ENCODE data around the gene RPL19.

Gene RPL19

GRCh38 chr17:39221572-39221971 is 21.5 kb downstream of the RPL19 start:
- DNase-seq (ENCODE audit: low read depth in 2 of 2) = no peak
- H3K4me3 ChIP-seq (replicated peaks in 1 of 2; ENCODE audit: low read depth in 2 of 2, low read length in 2 of 2) = no peak overlapping the region
- TF ChIP-seq CTCF (IDR thresholded peaks at IDR 0.05; ENCODE audit: low read depth, low read length) = no peak

DNA sequence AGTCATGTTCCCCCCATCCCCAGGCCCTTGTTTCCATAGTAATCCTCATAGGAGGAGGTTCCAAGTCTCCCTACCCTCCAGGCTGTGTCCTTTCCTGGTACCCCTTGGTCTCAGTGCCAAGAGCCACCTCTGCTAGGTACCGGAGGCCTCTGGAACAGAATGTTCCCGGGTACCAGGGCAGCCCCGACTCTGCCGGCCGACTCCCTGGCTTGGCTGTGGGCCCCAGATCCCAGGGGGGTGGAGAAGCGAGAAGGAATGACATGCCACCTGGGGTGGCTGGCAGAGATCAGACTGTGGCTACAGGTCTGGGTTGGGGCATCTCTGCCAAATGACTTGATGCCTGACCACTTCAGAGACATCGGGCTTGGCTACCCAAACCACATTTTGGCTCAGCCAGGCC is 22.1 kb downstream of the RPL19 start:
- TF ChIP-seq CTCF (IDR thresholded peaks at IDR 0.05; ENCODE audit: low read depth, low read length) = no peak
- DNase-seq (ENCODE audit: low read depth in 2 of 2) = no peak
- no peak overlapping the region for H3K4me3 ChIP-seq (replicated peaks in 1 of 2; ENCODE audit: low read depth in 2 of 2, low read length in 2 of 2)

GRCh38 chr17:39222866-39223834 is 23.1 kb downstream of the RPL19 start:
- no peak for DNase-seq (ENCODE audit: low read depth in 2 of 2)
- no peak for TF ChIP-seq CTCF (IDR thresholded peaks at IDR 0.05; ENCODE audit: low read depth, low read length)
- no peak overlapping the region for H3K4me3 ChIP-seq (replicated peaks in 1 of 2; ENCODE audit: low read depth in 2 of 2, low read length in 2 of 2)

GRCh38 chr17:39223907-39224777 is 24.1 kb downstream of the RPL19 start:
- TF ChIP-seq CTCF (IDR thresholded peaks at IDR 0.05; ENCODE audit: low read depth, low read length) = no peak
- no peak for DNase-seq (ENCODE audit: low read depth in 2 of 2)
- H3K4me3 ChIP-seq (replicated peaks in 1 of 2; ENCODE audit: low read depth in 2 of 2, low read length in 2 of 2) = no peak overlapping the region

GRCh38 chr17:39224778-39225307 is 24.8 kb downstream of the RPL19 start:
- no peak overlapping the region for H3K4me3 ChIP-seq (replicated peaks in 1 of 2; ENCODE audit: low read depth in 2 of 2, low read length in 2 of 2)
- no peak for DNase-seq (ENCODE audit: low read depth in 2 of 2)
- TF ChIP-seq CTCF (IDR thresholded peaks at IDR 0.05; ENCODE audit: low read depth, low read length) = no peak

DNA sequence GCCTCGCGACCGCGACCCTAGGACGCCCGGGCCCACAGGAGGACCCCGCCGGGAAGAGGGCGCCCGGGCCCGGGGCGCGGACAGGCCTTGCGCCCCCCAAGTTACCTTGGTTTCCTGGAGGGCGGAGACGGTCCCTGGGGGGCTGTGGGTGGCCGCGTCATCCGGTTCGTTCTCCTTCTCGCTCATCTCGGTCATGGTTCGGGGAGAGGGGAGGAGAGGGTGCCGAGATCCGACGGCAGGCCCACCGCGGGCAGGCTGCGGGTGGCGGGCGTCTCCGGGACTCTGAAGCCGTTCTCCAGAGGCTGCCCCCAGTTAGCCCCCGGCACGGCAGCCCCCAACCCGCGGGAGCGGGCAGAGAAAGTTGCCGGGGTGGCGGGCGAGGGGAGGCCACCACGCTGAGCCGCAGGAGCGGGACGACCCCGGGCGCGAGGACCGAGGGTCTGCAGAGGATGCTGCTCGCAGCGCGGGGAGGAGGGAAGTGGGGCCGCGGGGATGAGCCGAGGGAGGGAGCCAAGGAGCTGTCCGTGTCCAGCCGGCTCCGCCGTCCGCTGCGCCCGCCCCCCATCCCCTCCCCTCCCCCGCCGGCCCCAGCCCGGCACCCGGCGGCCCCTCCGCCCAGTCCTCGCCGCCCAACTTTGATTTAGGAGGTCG is 25.4 kb downstream of the RPL19 start, which contains the start of gene STAC2:
Gene STAC2 (minus strand): TSS at position 638 of the 651 bp plus-strand sequence. CDS start 443 bp downstream, at position 195.
- peak within 1 kb of the TSS; percentile 36 to 42 for H3K4me3 ChIP-seq (replicated peaks in 1 of 2; ENCODE audit: low read depth in 2 of 2, low read length in 2 of 2)
- TF ChIP-seq CTCF (IDR thresholded peaks at IDR 0.05; ENCODE audit: low read depth, low read length) = no peak
- DNase-seq (ENCODE audit: low read depth in 2 of 2) = no peak

Data from cardiac fibroblast (primary cell).